Upper lobe of left lung (tissue), 4 donors: ENCODE data around the gene LAMB4.

ENCODE experiments used
- CTCF ChIP-seq, 6 experiments: fragments of 450-650 bp in 4 of 6; fragments of 200-600 bp in 2 of 6; sonication (generic) in 2 of 6; IDR thresholded peaks; one replicate each; pipeline ENCODE4 v1.5.1; 2016 to 2019; ENCODE audit warnings: antibody characterized with exemption in 6 of 6
- POLR2A ChIP-seq, 4 donors: fragments of 450-650 bp; IDR thresholded peaks; one replicate each; pipeline ENCODE4 v1.5.1; 2016 to 2017; ENCODE audit warnings: antibody characterized with exemption in 4 of 4, mild to moderate bottlenecking in 2 of 4
- POLR2AphosphoS5 ChIP-seq, 2 donors: sonication (generic); formaldehyde crosslinking; IDR thresholded peaks; one replicate each; pipeline ENCODE4 v1.5.1; 2017; ENCODE audit warnings: antibody characterized with exemption in 2 of 2

- TF ChIP-seq POLR2AphosphoS5 (IDR thresholded peaks at IDR 0.05) (no peak), CTCF (IDR thresholded peaks at IDR 0.05) (no peak), POLR2A (IDR thresholded peaks at IDR 0.05) (no peak)
Measured at GRCh38 chr7:108066486-108066885, 63.7 kb downstream of the LAMB4 start.
